Fibroblast of skin of left biceps (primary cell): Measurements from ENCODE around the gene ZNF174.

ENCODE experiments used
- DNase-seq, 2 experiments: peaks; one replicate each; pipeline ENCODE4 v3.0.0-alpha.2; 2013; ENCODE audit warnings: low read depth in 2 of 2

Gene ZNF174

GRCh38 chr16:3400779-3401688, at the start of gene ZNF174, which contains the start of gene ZSCAN32:
ZNF174 (plus strand) TSS chr16:3401215; CDS start chr16:3402005, 790 bp downstream.
ZSCAN32 (minus strand) TSS chr16:3401004; CDS start chr16:3397557, 3,447 bp downstream.
- peak; percentile 97 to 98 for DNase-seq

GRCh38 chr16:3355589-3355988, 45.4 kb upstream of the ZNF174 start, which contains the start of gene OR2C1:
OR2C1 (plus strand) TSS chr16:3355889; CDS start chr16:3355941, 52 bp downstream.
- DNase-seq, result no peak

- no peak for DNase-seq
Observed at GRCh38 chr16:3356118-3356517, 44.9 kb upstream of the ZNF174 start.

GRCh38 chr16:3358871-3359270, 42.1 kb upstream of the ZNF174 start:
- no peak for DNase-seq

- DNase-seq, result no peak
Observed at GRCh38 chr16:3362931-3363330, 38.1 kb upstream of the ZNF174 start.

- no peak for DNase-seq
Observed at GRCh38 chr16:3363793-3364192, 37.2 kb upstream of the ZNF174 start.

GRCh38 chr16:3364774-3365427, 36.1 kb upstream of the ZNF174 start:
- DNase-seq, result peak; percentile 80 to 84

- DNase-seq, result no peak
Observed at GRCh38 chr16:3369073-3369472, 31.9 kb upstream of the ZNF174 start.

- no peak for DNase-seq
Observed at GRCh38 chr16:3375680-3376079, 25.3 kb upstream of the ZNF174 start.

GRCh38 chr16:3377917-3378316, 23.1 kb upstream of the ZNF174 start:
- DNase-seq, result no peak

GRCh38 chr16:3383045-3383448, 18.0 kb upstream of the ZNF174 start:
- DNase-seq, result no peak

- DNase-seq, result no peak
Observed at GRCh38 chr16:3388325-3388724, 12.7 kb upstream of the ZNF174 start.

GRCh38 chr16:3389663-3390338, 11.2 kb upstream of the ZNF174 start:
- no peak for DNase-seq

- DNase-seq, result no peak
Observed at GRCh38 chr16:3400446-3400778, 603 bp upstream of the ZNF174 start.

- no peak for DNase-seq
Observed at GRCh38 chr16:3401719-3402397, 843 bp downstream of the ZNF174 start.

GRCh38 chr16:3408561-3409197, 7.7 kb downstream of the ZNF174 start:
- no peak for DNase-seq

GRCh38 chr16:3413730-3414379, 12.8 kb downstream of the ZNF174 start:
- DNase-seq, result no peak

GRCh38 chr16:3431779-3432219, 30.8 kb downstream of the ZNF174 start:
- peak in 1 of 2 experiments; percentile 4 for DNase-seq

GRCh38 chr16:3434373-3434772, 33.4 kb downstream of the ZNF174 start:
- no peak for DNase-seq

GRCh38 chr16:3439637-3440036, 38.6 kb downstream of the ZNF174 start:
- DNase-seq, result no peak
